Naive thymus-derived CD4-positive, alpha-beta T cell (primary cell): ENCODE results near the gene PLK5. TPM values are rescaled to one million over a fixed set of nuclear protein-coding genes. Genes with fewer than 3 reads are reported as not detected.

Experiments
- ATAC-seq: fragments of 150-1000 bp; cut with Tn5 transposase; 2 replicates; pipeline ENCODE4 v1.10.0; 2021; ENCODE audit warnings: mild to moderate bottlenecking, moderate library complexity
- CTCF ChIA-PET: fragments of 350-600 bp; sonication (Branson Sonifier 250); formaldehyde crosslinking; loops from one replicate; lab custom pipeline; 2021; ENCODE audit warnings: antibody characterized with exemption; lab: Charles Lee
- POLR2A ChIA-PET: fragments of 350-600 bp; sonication (Branson Sonifier 250); formaldehyde crosslinking; loops from one replicate; lab custom pipeline; 2021; ENCODE audit warnings: antibody characterized with exemption, inconsistent platforms; lab: Charles Lee
- DNase-seq, 9 donors: peaks; one replicate each; pipeline versions ENCODE4 v3.0.0 to v3.0.0-alpha.2; 2020 to 2022; ENCODE audit warnings: mixed read lengths in 1 of 9
- H3K27ac ChIP-seq: one replicate; pipeline ENCODE4 v1.7.0; 2013; ENCODE audit warnings: mild to moderate bottlenecking, low read depth, low read length, moderate library complexity
- H3K27me3 ChIP-seq, 2 donors: one replicate each; pipeline ENCODE4 v1.7.0; 2013; ENCODE audit warnings: low read length in 2 of 2, mild to moderate bottlenecking in 2 of 2, moderate library complexity in 2 of 2; ENCODE audit not compliant: control insufficient read depth in 2 of 2, insufficient read depth in 2 of 2
- H3K36me3 ChIP-seq, 3 experiments: 1 replicate in 2 of 3; 2 replicates in 1 of 3; pipeline ENCODE4 v1.7.0; 2013; ENCODE audit warnings: low read length in 3 of 3, mild to moderate bottlenecking in 3 of 3, moderate library complexity in 1 of 3; ENCODE audit not compliant: insufficient read depth in 3 of 3, control insufficient read depth in 2 of 3
- H3K4me1 ChIP-seq, 2 donors: one replicate each; pipeline ENCODE4 v1.7.0; 2013; ENCODE audit warnings: low read length in 2 of 2, mild to moderate bottlenecking in 2 of 2, moderate library complexity in 1 of 2; ENCODE audit not compliant: control insufficient read depth in 2 of 2, insufficient read depth in 2 of 2
- H3K4me3 ChIP-seq: 2 replicates; pipeline ENCODE4 v1.7.0; 2013; ENCODE audit warnings: mild to moderate bottlenecking, low read length
- H3K9me3 ChIP-seq, 3 experiments: 1 replicate in 2 of 3; 2 replicates in 1 of 3; pipeline ENCODE4 v1.7.0; 2013; ENCODE audit warnings: low read length in 3 of 3; ENCODE audit not compliant: control insufficient read depth in 2 of 3
- H3K27ac Mint-ChIP-seq, 9 donors: one replicate each; pipeline ENCODE4 v1.8.0; 2020 to 2022; ENCODE audit warnings: mixed read lengths in 9 of 9, mild to moderate bottlenecking in 8 of 9, moderate library complexity in 5 of 9, inconsistent platforms in 2 of 9
- H3K27me3 Mint-ChIP-seq, 5 donors: one replicate each; pipeline ENCODE4 v1.8.0; 2021 to 2022; ENCODE audit warnings: mixed read lengths in 5 of 5, mild to moderate bottlenecking in 1 of 5
- H3K36me3 Mint-ChIP-seq, 5 donors: one replicate each; pipeline ENCODE4 v1.8.0; 2020 to 2022; ENCODE audit warnings: mixed read lengths in 5 of 5, mild to moderate bottlenecking in 3 of 5, inconsistent platforms in 1 of 5
- H3K4me1 Mint-ChIP-seq, 7 donors: one replicate each; pipeline ENCODE4 v1.8.0; 2020 to 2022; ENCODE audit warnings: mixed read lengths in 7 of 7, mild to moderate bottlenecking in 3 of 7, inconsistent platforms in 1 of 7
- H3K4me3 Mint-ChIP-seq, 10 donors: one replicate each; pipeline ENCODE4 v1.8.0; 2020 to 2022; ENCODE audit warnings: mild to moderate bottlenecking in 10 of 10, mixed read lengths in 10 of 10, moderate library complexity in 6 of 10, inconsistent platforms in 2 of 10
- H3K9me3 Mint-ChIP-seq, 11 donors: one replicate each; pipeline ENCODE4 v1.8.0; 2020 to 2022; ENCODE audit warnings: mixed read lengths in 11 of 11, mild to moderate bottlenecking in 4 of 11, inconsistent platforms in 1 of 11, moderate library complexity in 1 of 11
- intact Hi-C, 2 donors: fragments of 100-400 bp; cut with micrococcal nuclease; formaldehyde crosslinking; loops; one replicate each; pipeline ENCODE4 v1.15.1; 2023
- polyA plus RNA-seq, 2 donors: library from polyadenylated mRNA; unstranded; fragments of 300-500 nt; fragmentation: Illumina TruSeq; gene quantifications; one replicate each; pipeline ENCODE4 v1.2.3, GENCODE V29; 2021
- total RNA-seq, 6 experiments: library from RNA in 5 of 6; stranded (reverse) in 5 of 6; gene quantifications; 1 replicate in 5 of 6; 2 replicates in 1 of 6; pipeline ENCODE4 v1.2.3 and lab custom pipeline; 2021 to 2026

PLK5 gene
- total and polyA plus RNA-seq, 7 experiments from 2014 or later: not detected

- Histone ChIP-seq H3K36me3 (no peaks in the 10 kb centered on the region), H3K4me1 (no peaks in the 10 kb centered on the region), H3K27ac (no peak overlapping the region), H3K27me3 (no peaks in the 10 kb centered on the region), H3K9me3 (no peaks in the 10 kb centered on the region), H3K4me3 (no peak overlapping the region)
- Mint-ChIP-seq H3K27ac (no peak overlapping the region), H3K4me3 (peak overlapping the region in 1 of 10 donors; percentile 10), H3K36me3 (peaks cover 0 to 4% (median 0%) of the 10 kb centered on the region in 5 donors), H3K9me3 (peaks cover 0 to 2% (median 0%) of the 10 kb centered on the region in 11 donors), H3K4me1 (peaks cover 0 to 9% (median 8%) of the 10 kb centered on the region in 7 donors), H3K27me3 (peaks cover 26 to 39% (median 30%) of the 10 kb centered on the region in 5 donors)
- POLR2A ChIA-PET: no interaction called here
- CTCF ChIA-PET: no interaction called here
- intact Hi-C loops: no loop called here
- DNase-seq (no peak), ATAC-seq (no peak)
Measured at GRCh38 chr19:1522838-1523237, 1.0 kb upstream of the PLK5 start.

- Mint-ChIP-seq H3K27me3 (peaks cover 26 to 39% (median 30%) of the 10 kb centered on the region in 5 donors), H3K27ac (peak overlapping the region in 1 of 9 donors; percentile 32), H3K4me3 (peak overlapping the region in 8 of 10 donors; percentile 5 to 72 (median 58)), H3K36me3 (peaks cover 0 to 4% (median 0%) of the 10 kb centered on the region in 5 donors), H3K9me3 (peaks cover 0 to 2% (median 0%) of the 10 kb centered on the region in 11 donors), H3K4me1 (peaks cover 0 to 9% (median 8%) of the 10 kb centered on the region in 7 donors)
- H3K36me3 ChIP-seq: no peaks in the 10 kb centered on the region
- CTCF ChIA-PET: no interaction called here
- POLR2A ChIA-PET: no interaction called here
- ATAC-seq (no peak), DNase-seq (no peak)
- no peak overlapping the region for H3K27ac ChIP-seq
- intact Hi-C loops: no loop called here
- H3K27me3 ChIP-seq: no peaks in the 10 kb centered on the region
- H3K4me3 ChIP-seq: no peak overlapping the region
- H3K4me1 ChIP-seq: no peaks in the 10 kb centered on the region
- no peaks in the 10 kb centered on the region for H3K9me3 ChIP-seq
Measured at GRCh38 chr19:1524287-1524971, 552 bp downstream of the PLK5 start.

DNA sequence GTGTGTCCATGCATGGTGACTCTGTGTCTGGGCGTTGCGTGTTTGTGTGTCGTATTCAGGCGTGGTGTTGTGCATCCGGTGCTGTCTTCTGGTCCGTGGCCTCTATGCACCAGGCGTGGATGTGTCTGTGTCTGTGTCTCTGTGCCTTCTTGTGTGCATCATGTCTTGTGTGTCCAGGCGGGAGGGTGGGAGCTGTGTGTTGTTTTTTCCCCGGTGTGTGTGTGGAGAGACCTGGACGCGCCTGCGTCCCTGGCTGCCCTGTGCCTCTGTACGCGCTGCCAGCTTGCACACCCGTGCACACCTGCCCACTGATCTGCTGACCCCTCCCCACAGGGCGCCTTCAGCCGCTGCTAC, 1.1 kb downstream of the PLK5 start:
- H3K9me3 ChIP-seq: no peaks in the 10 kb centered on the region
- no peaks in the 10 kb centered on the region for H3K27me3 ChIP-seq
- ChIA-PET POLR2A (no interaction called here), CTCF (no interaction called here)
- DNase-seq (no peak), ATAC-seq (no peak)
- H3K4me1 ChIP-seq: no peaks in the 10 kb centered on the region
- Mint-ChIP-seq H3K9me3 (peaks cover 0 to 2% (median 0%) of the 10 kb centered on the region in 11 donors), H3K4me3 (peak overlapping the region in 5 of 10 donors; percentile 5 to 72 (median 59)), H3K27me3 (peaks cover 26 to 41% (median 32%) of the 10 kb centered on the region in 5 donors), H3K4me1 (peaks cover 0 to 9% (median 8%) of the 10 kb centered on the region in 7 donors), H3K36me3 (peaks cover 0 to 4% (median 0%) of the 10 kb centered on the region in 5 donors), H3K27ac (peak overlapping the region in 1 of 9 donors; percentile 32)
- no peaks in the 10 kb centered on the region for H3K36me3 ChIP-seq
- no peak overlapping the region for H3K4me3 ChIP-seq
- H3K27ac ChIP-seq: no peak overlapping the region
- intact Hi-C loops: no loop called here

GRCh38 chr19:1525343-1525742, 1.5 kb downstream of the PLK5 start:
- no peak overlapping the region for H3K4me3 ChIP-seq
- Mint-ChIP-seq H3K9me3 (peaks cover 0 to 2% (median 0%) of the 10 kb centered on the region in 11 donors), H3K4me1 (peaks cover 0 to 9% (median 8%) of the 10 kb centered on the region in 7 donors), H3K27me3 (peaks cover 26 to 45% (median 36%) of the 10 kb centered on the region in 5 donors), H3K36me3 (peaks cover 0 to 4% (median 0%) of the 10 kb centered on the region in 5 donors), H3K4me3 (peak overlapping the region in 1 of 10 donors; percentile 72), H3K27ac (no peak overlapping the region)
- POLR2A ChIA-PET: no interaction called here
- DNase-seq (no peak), ATAC-seq (no peak)
- no peaks in the 10 kb centered on the region for H3K9me3 ChIP-seq
- intact Hi-C loops: no loop called here
- H3K27ac ChIP-seq: no peak overlapping the region
- H3K4me1 ChIP-seq: no peaks in the 10 kb centered on the region
- H3K36me3 ChIP-seq: no peaks in the 10 kb centered on the region
- no peaks in the 10 kb centered on the region for H3K27me3 ChIP-seq
- CTCF ChIA-PET: no interaction called here

- H3K36me3 ChIP-seq: no peaks in the 10 kb centered on the region
- no peaks in the 10 kb centered on the region for H3K4me1 ChIP-seq
- H3K4me3 Mint-ChIP-seq: peak overlapping the region in 1 of 10 donors; percentile 36
- intact Hi-C loops: no loop called here
- H3K9me3 ChIP-seq: no peaks in the 10 kb centered on the region
- no peak overlapping the region for H3K4me3 ChIP-seq
- peaks cover 0 to 4% (median 0%) of the 10 kb centered on the region in 5 donors for H3K36me3 Mint-ChIP-seq
- no peaks in the 10 kb centered on the region for H3K27me3 ChIP-seq
- DNase-seq: no peak
- no peak overlapping the region for H3K27ac ChIP-seq
- H3K4me1 Mint-ChIP-seq: peaks cover 0 to 9% (median 8%) of the 10 kb centered on the region in 7 donors
- H3K9me3 Mint-ChIP-seq: peaks cover 0 to 2% (median 0%) of the 10 kb centered on the region in 11 donors
- no peak for ATAC-seq
- H3K27ac Mint-ChIP-seq: peak overlapping the region in 1 of 9 donors; percentile 46
- H3K27me3 Mint-ChIP-seq: peaks cover 26 to 45% (median 38%) of the 10 kb centered on the region in 5 donors
- ChIA-PET POLR2A (no interaction called here), CTCF (no interaction called here)
Measured at GRCh38 chr19:1526066-1526778, 2.3 kb downstream of the PLK5 start.

DNA sequence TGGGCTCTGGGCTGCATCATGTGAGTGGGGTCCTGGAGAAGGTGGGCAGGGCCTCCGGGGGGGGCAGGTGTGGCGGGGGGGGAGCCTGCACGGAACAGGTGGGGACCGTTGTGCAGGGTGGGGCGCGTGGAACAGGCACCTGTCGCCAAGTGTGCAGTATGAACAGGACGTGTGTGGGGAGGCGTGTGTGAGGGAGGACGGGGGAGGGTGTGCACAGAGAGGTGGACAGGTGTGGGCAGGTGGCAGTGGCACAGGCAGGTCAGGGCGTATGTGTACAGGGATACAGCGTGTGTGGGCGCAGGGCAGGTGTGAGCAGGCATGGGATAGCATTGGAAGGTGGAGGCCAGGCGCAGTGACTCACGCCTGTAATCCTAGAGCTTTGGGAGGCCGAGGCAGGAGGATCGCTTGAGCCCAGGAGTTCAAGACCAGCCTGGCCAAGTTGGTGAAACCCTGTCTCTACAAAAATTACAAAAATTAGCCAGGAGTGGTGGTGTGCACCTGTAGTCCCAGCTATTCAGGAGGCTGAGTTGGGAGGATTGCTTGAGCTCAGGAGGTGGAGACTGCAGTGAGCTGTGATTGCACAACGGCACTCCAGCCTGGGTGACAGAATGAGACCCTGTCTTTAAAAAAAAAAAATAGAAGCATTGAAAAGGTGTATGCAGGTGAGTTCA, 3.2 kb downstream of the PLK5 start:
- H3K4me1 Mint-ChIP-seq: peaks cover 0 to 9% (median 8%) of the 10 kb centered on the region in 7 donors
- no peaks in the 10 kb centered on the region for H3K4me1 ChIP-seq
- H3K36me3 ChIP-seq: no peaks in the 10 kb centered on the region
- no peaks in the 10 kb centered on the region for H3K9me3 Mint-ChIP-seq
- no peak for DNase-seq
- H3K4me3 Mint-ChIP-seq: no peak overlapping the region
- no peaks in the 10 kb centered on the region for H3K27me3 ChIP-seq
- H3K27me3 Mint-ChIP-seq: peaks cover 26 to 50% (median 39%) of the 10 kb centered on the region in 5 donors
- H3K36me3 Mint-ChIP-seq: peaks cover 0 to 4% (median 0%) of the 10 kb centered on the region in 5 donors
- no peak overlapping the region for H3K27ac ChIP-seq
- no peaks in the 10 kb centered on the region for H3K9me3 ChIP-seq
- intact Hi-C loops: no loop called here
- no peak for ATAC-seq
- H3K27ac Mint-ChIP-seq: no peak overlapping the region
- CTCF ChIA-PET: no interaction called here
- POLR2A ChIA-PET: no interaction called here
- no peak overlapping the region for H3K4me3 ChIP-seq
